Measurements from ENCODE around the gene GZMM. TPM values are rescaled to one million over a fixed set of nuclear protein-coding genes. Genes with fewer than 3 reads are reported as not detected.

GZMM gene
- total RNA-seq, 1 donor = 0.27 TPM

GRCh38 chr19:533364-534058 lies 10.3 kb upstream of the GZMM start:
- no peak for DNase-seq (ENCODE audit: low read depth in 2 of 3, low spot score in 2 of 3)

GRCh38 chr19:534088-534487 lies 9.8 kb upstream of the GZMM start:
- no peak for DNase-seq (ENCODE audit: low read depth in 2 of 3, low spot score in 2 of 3)

GRCh38 chr19:535017-535835 lies 8.6 kb upstream of the GZMM start:
- DNase-seq (ENCODE audit: low read depth in 2 of 3, low spot score in 2 of 3) = no peak

GRCh38 chr19:536031-536880 lies 7.6 kb upstream of the GZMM start:
- DNase-seq (ENCODE audit: low read depth in 2 of 3, low spot score in 2 of 3) = no peak

- no peak for DNase-seq (ENCODE audit: low read depth in 2 of 3, low spot score in 2 of 3)
Measured at GRCh38 chr19:536881-537404, 6.9 kb upstream of the GZMM start.

- no peak for DNase-seq (ENCODE audit: low read depth in 2 of 3, low spot score in 2 of 3)
Measured at GRCh38 chr19:538641-539428, 5.0 kb upstream of the GZMM start.

- DNase-seq (ENCODE audit: low read depth in 2 of 3, low spot score in 2 of 3) = no peak
Measured at GRCh38 chr19:539429-540030, 4.3 kb upstream of the GZMM start.

GRCh38 chr19:540867-541637 lies 2.8 kb upstream of the GZMM start:
- no peak for DNase-seq (ENCODE audit: low read depth in 2 of 3, low spot score in 2 of 3)

- DNase-seq (ENCODE audit: low read depth in 2 of 3, low spot score in 2 of 3) = no peak
Measured at GRCh38 chr19:541699-542098, 2.2 kb upstream of the GZMM start.

GRCh38 chr19:542173-542866 lies 1.5 kb upstream of the GZMM start:
- no peak for DNase-seq (ENCODE audit: low read depth in 2 of 3, low spot score in 2 of 3)

GRCh38 chr19:547117-547516 lies 3.3 kb downstream of the GZMM start:
- DNase-seq (ENCODE audit: low read depth in 2 of 3, low spot score in 2 of 3) = no peak

GRCh38 chr19:547836-548720 lies 4.2 kb downstream of the GZMM start:
- DNase-seq (ENCODE audit: low read depth in 2 of 3, low spot score in 2 of 3) = no peak

GRCh38 chr19:548886-549830 lies 5.3 kb downstream of the GZMM start:
- DNase-seq (ENCODE audit: low read depth in 2 of 3, low spot score in 2 of 3) = no peak

- no peak for DNase-seq (ENCODE audit: low read depth in 2 of 3, low spot score in 2 of 3)
Measured at GRCh38 chr19:554817-555216, 11.0 kb downstream of the GZMM start.

GRCh38 chr19:555474-555808 lies 11.6 kb downstream of the GZMM start:
- no peak for DNase-seq (ENCODE audit: low read depth in 2 of 3, low spot score in 2 of 3)

GRCh38 chr19:556611-557382 lies 12.9 kb downstream of the GZMM start:
- no peak for DNase-seq (ENCODE audit: low read depth in 2 of 3, low spot score in 2 of 3)

Measured in hematopoietic multipotent progenitor cell (in vitro differentiated cells).